K562 (cell line): Measurements from ENCODE around the gene LYST. TPM values are rescaled to one million over a fixed set of nuclear protein-coding genes. Genes with fewer than 3 reads are reported as not detected.

ENCODE experiments used
- ATAC-seq: fragments of 200-7000 bp; cut with Tn5 transposase; 3 replicates; pipeline ENCODE4 v1.9.1; 2020; ENCODE audit warnings: moderate library complexity
- BruUV-seq: library from RNA; stranded (reverse); fragments of 400-500 nt; replicated peaks from 2 replicates; lab custom pipeline; 2021; lab: Mats Ljungman, UMichigan
- CTCF ChIA-PET: fragments of 300-600 bp; formaldehyde crosslinking; extraction: SDS; loops from one replicate; lab custom pipeline; 2021; ENCODE audit warnings: low intra/inter-chr PET ratio; lab: Yijun Ruan, JAX
- POLR2A ChIA-PET: fragments of 300-600, 350-650 bp; sonication (Branson Sonifier 250); formaldehyde crosslinking; extraction: SDS; loops from one replicate; lab custom pipeline; 2021; ENCODE audit warnings: antibody characterized with exemption, inconsistent platforms; lab: Yijun Ruan, JAX
- DNase-seq, 4 experiments: peaks; one replicate each; pipeline versions ENCODE4 v3.0.0 to v3.0.0-alpha.2; 2011 to 2018; ENCODE audit warnings: low spot score in 3 of 4, mixed read lengths in 3 of 4; ENCODE audit errors: extremely low read depth in 1 of 4
- FAIRE-seq: peaks from 2 replicates; lab custom pipeline; 2011; peaks lifted over from hg19 to GRCh38; lab: Jason Lieb, UNC
- H2AFZ ChIP-seq: 2 replicates; pipeline ENCODE4 v1.6.0; 2011; ENCODE audit warnings: low read depth, low read length, control low read depth, inconsistent platforms
- H3K27ac ChIP-seq: fragments of 200-600 bp; 3 replicates; pipeline ENCODE4 v1.8.0; 2011; ENCODE audit warnings: low read depth, mild to moderate bottlenecking, control low read depth, inconsistent platforms, low read length, moderate library complexity, mixed read lengths; ENCODE audit errors: extremely low read depth
- H3K27me3 ChIP-seq, 2 experiments: fragments of 300-600 bp in 1 of 2; 2 replicates in 1 of 2; 3 replicates in 1 of 2; pipeline versions ENCODE4 v1.6.0 to v1.8.0; 2011; ENCODE audit warnings: inconsistent platforms in 2 of 2, low read length in 2 of 2, mild to moderate bottlenecking in 1 of 2, mixed read lengths in 1 of 2, moderate library complexity in 1 of 2; ENCODE audit not compliant: control insufficient read depth in 2 of 2, insufficient read depth in 2 of 2
- H3K36me3 ChIP-seq: fragments of 300-600 bp; 3 replicates; pipeline ENCODE4 v1.8.0; 2011; ENCODE audit warnings: mild to moderate bottlenecking, low read length, inconsistent platforms; ENCODE audit not compliant: control insufficient read depth, insufficient read depth
- H3K4me1 ChIP-seq, 2 experiments: fragments of 200-600 bp in 1 of 2; replicated peaks in 1 of 2; 2 replicates in 1 of 2; 3 replicates in 1 of 2; pipeline versions ENCODE4 v1.5.1 to v1.8.0; 2011; ENCODE audit warnings: inconsistent platforms in 2 of 2, low read length in 2 of 2, mild to moderate bottlenecking in 1 of 2, mixed read lengths in 1 of 2, moderate library complexity in 1 of 2; ENCODE audit not compliant: control insufficient read depth in 2 of 2, insufficient read depth in 2 of 2
- H3K4me2 ChIP-seq: 2 replicates; pipeline ENCODE4 v1.6.1; 2011; ENCODE audit warnings: low read length, control low read depth, inconsistent platforms, mixed read lengths; ENCODE audit not compliant: insufficient read depth
- H3K4me3 ChIP-seq: fragments of 200-600 bp; sonication (generic), shearing (Covaris generic); 2 replicates; pipeline ENCODE4 v1.5.1; 2016; ENCODE audit warnings: control low read depth, inconsistent platforms
- H3K79me2 ChIP-seq: fragments of 200-600 bp; 3 replicates; pipeline ENCODE4 v1.8.0; 2011; ENCODE audit warnings: low read length, inconsistent platforms; ENCODE audit not compliant: control insufficient read depth, insufficient read depth
- H3K9ac ChIP-seq, 2 experiments: 2 replicates each; pipeline versions ENCODE4 v1.6.0 to v1.6.1; 2011; ENCODE audit warnings: low read depth in 2 of 2, low read length in 2 of 2, control low read depth in 1 of 2, inconsistent platforms in 1 of 2, mild to moderate bottlenecking in 1 of 2, mixed read lengths in 1 of 2; ENCODE audit not compliant: insufficient read depth in 1 of 2
- H3K9me1 ChIP-seq: one replicate; pipeline ENCODE4 v1.6.0; 2011; ENCODE audit warnings: inconsistent platforms, mild to moderate bottlenecking, low read length, moderate library complexity; ENCODE audit not compliant: control insufficient read depth, insufficient read depth
- H3K9me3 ChIP-seq: replicated peaks from 2 replicates; pipeline ENCODE4 v1.5.1; 2011; ENCODE audit warnings: low read depth, low read length, inconsistent platforms; ENCODE audit not compliant: control insufficient read depth, insufficient read depth
- H4K20me1 ChIP-seq: replicated peaks from 2 replicates; pipeline ENCODE4 v1.6.1; 2011; ENCODE audit warnings: low read length, inconsistent platforms, mixed read lengths; ENCODE audit not compliant: control insufficient read depth, insufficient read depth
- CEBPG ChIP-seq, 3 experiments: fragments of 200-800 bp in 1 of 3; sonication (Bioruptor generic) in 1 of 3; sonication (generic) in 1 of 3; formaldehyde crosslinking in 1 of 3; IDR thresholded peaks in 2 of 3; conservative IDR thresholded peaks in 1 of 3; 2 replicates each; pipeline versions ENCODE4 v1.6.1 to v1.8.0; 2016 to 2022; ENCODE audit warnings: missing compliant biosample characterization in 2 of 3, missing genetic modification characterization in 2 of 3, mild to moderate bottlenecking in 1 of 3, missing genetic modification reagents in 1 of 3
- NFYB ChIP-seq: IDR thresholded peaks from 2 replicates; pipeline ENCODE4 v1.6.1; 2011; ENCODE audit warnings: mild to moderate bottlenecking, moderate library complexity; ENCODE audit not compliant: insufficient read length; ENCODE audit errors: extremely low read depth
- NUFIP1 ChIP-seq: fragments of 450-650 bp; IDR thresholded peaks from 2 replicates; pipeline ENCODE4 v1.6.1; 2018; ENCODE audit not compliant: partially characterized antibody
- REST ChIP-seq, 2 experiments: fragments of 450-650 bp; formaldehyde crosslinking in 1 of 2; IDR thresholded peaks; 2 replicates each; pipeline versions ENCODE4 v1.4.0 to v1.6.1; 2014 to 2020; ENCODE audit warnings: mild to moderate bottlenecking in 2 of 2, borderline replicate concordance in 1 of 2, low read depth in 1 of 2
- THAP7 ChIP-seq: fragments of 250-450 bp; sonication (Bioruptor Pico); IDR thresholded peaks from 2 replicates; pipeline ENCODE4 v1.5.0; 2021
- TRIM24 ChIP-seq, 2 experiments: fragments of 450-650 bp; IDR thresholded peaks; 2 replicates each; pipeline ENCODE4 v1.6.1; 2016
- ZBTB49 ChIP-seq: sonication (generic); formaldehyde crosslinking; IDR thresholded peaks from 2 replicates; pipeline ENCODE4 v1.8.0; 2022; ENCODE audit warnings: missing genetic modification reagents, mild to moderate bottlenecking, borderline replicate concordance
- WGBS: fragments of 100-300 bp; shearing (Covaris generic); methylation state at CpG from one replicate; pipeline ENCODE4 v1.1.6; 2016; ENCODE audit warnings: low coverage, mixed read lengths; ENCODE audit not compliant: insufficient coverage; ENCODE audit errors: missing lambda C conversion rate; 5-methylcytosine and 5-hydroxymethylcytosine counted together
- in situ Hi-C: fragments of 300-500 bp; cut with MboI; formaldehyde crosslinking; loops from 4 replicates; pipeline ENCODE4 v1.15.0; 2018; ENCODE audit warnings: inconsistent platforms, mixed read lengths
- intact Hi-C: fragments of 100-400 bp; cut with micrococcal nuclease; formaldehyde crosslinking; loops from 2 replicates; pipeline ENCODE4 v1.14.2; 2022
- polyA plus RNA-seq, 8 experiments: library from polyadenylated mRNA; depleted of rRNA in 4 of 8; stranded (reverse) in 5 of 8; unstranded in 3 of 8; fragments of >200 nt; fragmentation: Nextera tagmentation in 2 of 8; fragmentation: Illumina TruSeq in 1 of 8; extraction: Ambion mirVana in 2 of 8; extraction: Trizol in 1 of 8; gene quantifications; 2 replicates each; pipeline versions ENCODE4 v1.2.1 to v1.2.3, GENCODE V29; 2011 to 2014; ENCODE audit warnings: inconsistent platforms in 1 of 8, missing spikeins in 1 of 8
- total RNA-seq, 7 experiments: library from RNA; depleted of rRNA in 6 of 7; stranded (reverse); fragments of >200 nt in 6 of 7; fragmentation: Illumina TruSeq in 2 of 7; extraction: Trizol in 2 of 7; gene quantifications; 2 replicates each; pipeline versions ENCODE4 v1.2.1 to v1.2.3, GENCODE V29; 2011 to 2021; ENCODE audit warnings: low replicate concordance in 1 of 7

The LYST gene
- total and polyA plus RNA-seq, 9 of the 15 experiments (the other 6 are each of a cell fraction or from before 2014, with no cell fraction given) = 0.73 to 2.4 (median 1.4) TPM

GRCh38 chr1:235708390-235708962 is 158.2 kb downstream of the LYST start (continued):
- no peak for TF ChIP-seq NUFIP1
- TF ChIP-seq, all 486 proteins: peak for 0

- Histone ChIP-seq H3K9me3 (no peaks in the 10 kb centered on the region), H3K9me1 (no peaks in the 10 kb centered on the region), H3K36me3 (no peaks in the 10 kb centered on the region), H3K4me2 (no peak overlapping the region), H4K20me1 (no peaks in the 10 kb centered on the region), H3K27ac (no peak overlapping the region), H3K27me3 (peaks cover 0 to 10% of the 10 kb centered on the region in 2 experiments; a peak in 2 of 5 replicates), H3K9ac (no peak overlapping the region), H3K79me2 (no peaks in the 10 kb centered on the region), H2AFZ (no peak overlapping the region), H3K4me1 (no peaks in the 10 kb centered on the region), H3K4me3 (no peak overlapping the region)
- intact Hi-C loops (no loop called here), in situ Hi-C loops (no loop called here)
- 3% methylated on average over 2 of the region's 2 CpGs for whole genome bisulfite sequencing
- FAIRE-seq = no peak
- ChIA-PET POLR2A (interaction anchor here (1.2 kb wide), 2 partner anchors 8 to 13 kb away, joined by 3 to 4 read pairs; no protein-coding TSS in a partner anchor), CTCF (no interaction called here)
- no TSS peak for BruUV-seq
- ATAC-seq = no peak
- DNase-seq = no peak
- TF ChIP-seq NFYB (no peak), REST (IDR thresholded peaks at IDR 0.05; ENCODE audit: borderline replicate concordance) (no peak), REST (CRISPR knock-in tag; IDR thresholded peaks at IDR 0.05; ENCODE audit: low read depth) (no peak), CEBPG (CRISPR knock-in tag; IDR thresholded peaks at IDR 0.05) (no peak), CEBPG (tag; conservative IDR thresholded peaks at IDR 0.05 in 1 of 2, IDR thresholded peaks at IDR 0.05 in 1 of 2) (peak in 1 of 2 experiments; percentile 71; a peak in 2 of 4 replicates), TRIM24 (IDR thresholded peaks at IDR 0.05) (no peak), ZBTB49 (CRISPR knock-in tag) (no peak), THAP7 (CRISPR knock-in tag) (no peak)
Measured at GRCh38 chr1:235703506-235703905, 163.2 kb downstream of the LYST start.
